GM12878 (cell line): ENCODE data around the gene FN1. TPM values are rescaled to one million over a fixed set of nuclear protein-coding genes. Genes with fewer than 3 reads are reported as not detected.

Source experiments
- ATAC-seq: fragments of 200-7000 bp; cut with Tn5 transposase; 3 replicates; pipeline ENCODE4 v1.9.1; 2020; ENCODE audit warnings: mild to moderate bottlenecking, moderate library complexity
- BruUV-seq: library from RNA; stranded (reverse); fragments of 400-500 nt; replicated peaks from 2 replicates; lab custom pipeline; 2021; lab: Mats Ljungman, UMichigan
- CTCF ChIA-PET: fragments of 300-600 bp; sonication (Branson Sonifier 250); formaldehyde crosslinking; extraction: SDS; loops from one replicate; lab custom pipeline; 2021; ENCODE audit warnings: inconsistent platforms; lab: Yijun Ruan, JAX
- POLR2A ChIA-PET: fragments of 350-600 bp; formaldehyde crosslinking; extraction: SDS; loops from one replicate; lab custom pipeline; 2021; ENCODE audit warnings: inconsistent platforms; lab: Charles Lee
- RAD21 ChIA-PET: fragments of 300-600 bp; sonication (Branson Sonifier 250); formaldehyde crosslinking; loops from one replicate; lab custom pipeline; 2023; ENCODE audit warnings: antibody characterized with exemption; ENCODE audit not compliant: unreplicated experiment; lab: Charles Lee
- SMC1A ChIA-PET: fragments of 300-600 bp; sonication (Branson Sonifier 250); formaldehyde crosslinking; loops from one replicate; lab custom pipeline; 2023; ENCODE audit not compliant: unreplicated experiment, uncharacterized antibody; lab: Charles Lee
- DNase-seq: peaks from one replicate; pipeline ENCODE4 v3.0.0-alpha.2; 2011; ENCODE audit warnings: low read depth, low spot score
- FAIRE-seq: peaks from 3 replicates; lab custom pipeline; 2011; peaks lifted over from hg19 to GRCh38; lab: Jason Lieb, UNC
- H2AFZ ChIP-seq: 2 replicates; pipeline ENCODE4 v1.6.0; 2011; ENCODE audit warnings: low read depth, low read length, control low read depth; ENCODE audit not compliant: control insufficient read depth
- H3K27ac ChIP-seq: 2 replicates; pipeline ENCODE4 v1.5.1; 2011; ENCODE audit warnings: control low read depth; ENCODE audit not compliant: control insufficient read depth, insufficient read depth
- H3K27me3 ChIP-seq, 2 experiments: replicated peaks in 1 of 2; 2 replicates each; pipeline versions ENCODE4 v1.6.0 to v1.6.1; 2011; ENCODE audit warnings: low read length in 1 of 2; ENCODE audit not compliant: control insufficient read depth in 2 of 2, insufficient read depth in 2 of 2
- H3K36me3 ChIP-seq, 2 experiments: 2 replicates each; pipeline ENCODE4 v1.5.1; 2011; ENCODE audit warnings: low read length in 1 of 2; ENCODE audit not compliant: control insufficient read depth in 2 of 2, insufficient read depth in 2 of 2
- H3K4me1 ChIP-seq: 2 replicates; pipeline ENCODE4 v1.6.1; 2011; ENCODE audit warnings: mild to moderate bottlenecking, low read length, moderate library complexity, mixed read lengths; ENCODE audit not compliant: control insufficient read depth, insufficient read depth
- H3K4me2 ChIP-seq: 2 replicates; pipeline ENCODE4 v1.6.0; 2011; ENCODE audit warnings: control low read depth; ENCODE audit not compliant: control insufficient read depth, insufficient read depth
- H3K4me3 ChIP-seq: fragments of 200-600 bp; sonication (generic); 2 replicates; pipeline ENCODE4 v1.5.1; 2016
- H3K79me2 ChIP-seq: 2 replicates; pipeline ENCODE4 v1.6.0; 2011; ENCODE audit warnings: low read length; ENCODE audit not compliant: control insufficient read depth, insufficient read depth
- H3K9ac ChIP-seq: 2 replicates; pipeline ENCODE4 v1.8.0; 2011; ENCODE audit warnings: low read length, control low read depth, mixed read lengths; ENCODE audit not compliant: control insufficient read depth, insufficient read depth
- H3K9me3 ChIP-seq: replicated peaks from 3 replicates; pipeline ENCODE4 v1.5.1; 2011; ENCODE audit warnings: mild to moderate bottlenecking, low read length; ENCODE audit not compliant: control insufficient read depth, insufficient read depth
- H4K20me1 ChIP-seq: 2 replicates; pipeline ENCODE4 v1.6.0; 2011; ENCODE audit not compliant: control insufficient read depth, insufficient read depth
- CBFB ChIP-seq: IDR thresholded peaks from 2 replicates; pipeline ENCODE4 v1.6.1; 2016; ENCODE audit warnings: antibody characterized with exemption, low read depth
- CHD1 ChIP-seq: IDR thresholded peaks from 2 replicates; pipeline ENCODE4 v1.6.1; 2012; ENCODE audit warnings: low read depth, low read length, improper control_type of control experiment
- EGR1 ChIP-seq, 2 experiments: IDR thresholded peaks; 1 replicate in 1 of 2; 2 replicates in 1 of 2; pipeline ENCODE4 v1.6.1; 2011 to 2012; ENCODE audit warnings: low read depth in 2 of 2, low read length in 2 of 2, borderline replicate concordance in 1 of 2, mild to moderate bottlenecking in 1 of 2, moderate library complexity in 1 of 2
- MTA3 ChIP-seq: IDR thresholded peaks from 2 replicates; pipeline ENCODE4 v1.6.1; 2012; ENCODE audit warnings: low read length, inconsistent platforms, borderline replicate concordance
- MXI1 ChIP-seq: fragments of 150-350 bp; IDR thresholded peaks from 2 replicates; pipeline ENCODE4 v1.6.1; 2011; ENCODE audit warnings: low read depth, mild to moderate bottlenecking, inconsistent platforms, low read length, improper control_type of control experiment
- NR2C1 ChIP-seq: fragments of 450-650 bp; IDR thresholded peaks from 2 replicates; pipeline ENCODE4 v1.6.1; 2017; ENCODE audit warnings: antibody characterized with exemption, mild to moderate bottlenecking, moderate library complexity
- PBX3 ChIP-seq: IDR thresholded peaks from 2 replicates; pipeline ENCODE4 v1.6.1; 2011; ENCODE audit warnings: mild to moderate bottlenecking, low read depth, low read length, moderate library complexity; ENCODE audit not compliant: insufficient replicate concordance
- RFX5 ChIP-seq: IDR thresholded peaks from 2 replicates; pipeline ENCODE4 v1.6.1; 2011; ENCODE audit warnings: low read depth, low read length, improper control_type of control experiment
- SMAD5 ChIP-seq: IDR thresholded peaks from 2 replicates; pipeline ENCODE4 v1.6.1; 2016; ENCODE audit warnings: antibody characterized with exemption, low read depth
- STAT1 ChIP-seq: fragments of 450-650 bp; conservative IDR thresholded peaks from 2 replicates; pipeline ENCODE4 v1.6.1; 2014; ENCODE audit warnings: antibody characterized with exemption, mild to moderate bottlenecking
- USF2 ChIP-seq: IDR thresholded peaks from 2 replicates; pipeline ENCODE4 v1.6.1; 2011; ENCODE audit warnings: low read depth, low read length, improper control_type of control experiment, borderline replicate concordance
- ZNF384 ChIP-seq: IDR thresholded peaks from 2 replicates; pipeline ENCODE4 v1.6.1; 2012; ENCODE audit warnings: low read depth, mild to moderate bottlenecking, low read length, improper control_type of control experiment, borderline replicate concordance
- WGBS: methylation state at CpG from one replicate; pipeline ENCODE4 v1.1.6; 2016; ENCODE audit warnings: low lambda C conversion rate; ENCODE audit not compliant: insufficient replicate concordance, insufficient coverage; ENCODE audit errors: missing lambda C conversion rate; 5-methylcytosine and 5-hydroxymethylcytosine counted together
- in situ Hi-C: fragments of 300-500 bp; cut with MboI; formaldehyde crosslinking; loops from 9 replicates; pipeline ENCODE4 v1.14.3; 2018; ENCODE audit warnings: mixed read lengths
- intact Hi-C: fragments of 100-400 bp; cut with micrococcal nuclease; formaldehyde crosslinking; loops from one replicate; pipeline ENCODE4 v1.14.2; 2022; ENCODE audit not compliant: unreplicated experiment
- polyA plus RNA-seq, 11 experiments: library from polyadenylated mRNA; depleted of rRNA in 4 of 11; unstranded in 6 of 11; stranded (reverse) in 5 of 11; fragments of >200 nt; fragmentation: Nextera tagmentation in 4 of 11; fragmentation: Illumina TruSeq in 1 of 11; extraction: Ambion mirVana in 4 of 11; extraction: Trizol in 1 of 11; gene quantifications; 1 replicate in 1 of 11; 2 replicates in 10 of 11; pipeline versions ENCODE4 v1.2.1 to v1.2.3, GENCODE V29; 2011 to 2016; ENCODE audit warnings: inconsistent platforms in 2 of 11, missing spikeins in 2 of 11, low read depth in 1 of 11
- total RNA-seq, 4 experiments: library from RNA; depleted of rRNA in 3 of 4; stranded (reverse); fragments of >200 nt in 3 of 4; fragmentation: Illumina TruSeq in 1 of 4; extraction: Trizol in 1 of 4; gene quantifications; 2 replicates each; pipeline versions ENCODE4 v1.2.1 to v1.2.3, GENCODE V29; 2013 to 2021

Gene FN1
- total and polyA plus RNA-seq, 10 of the 15 experiments (the other 5 are each of a cell fraction or from before 2014, with no cell fraction given): 0.60 to 9.4 (median 1.5) TPM

GRCh38 chr2:215363461-215364156 is 72.3 kb downstream of the FN1 start (continued):
- no peak for TF ChIP-seq PBX3
- no peak for TF ChIP-seq SMAD5

- Histone ChIP-seq H3K27ac (no peak overlapping the region; the same call in 1 of the 2 replicates), H3K4me2 (no peak overlapping the region), H3K27me3 (no peaks in the 10 kb centered on the region), H3K4me1 (0 out of 2 replicates have a peak, but pooled peaks cover 3% of the 10 kb centered on the region), H3K9ac (no peak overlapping the region), H3K36me3 (peaks cover 0 to 7% of the 10 kb centered on the region in 2 experiments; a peak in 3 of 4 replicates), H3K9me3 (no peaks in the 10 kb centered on the region), H3K4me3 (no peak overlapping the region), H4K20me1 (no peaks in the 10 kb centered on the region), H3K79me2 (no peaks in the 10 kb centered on the region), H2AFZ (no peak overlapping the region)
- ChIA-PET RAD21 (no interaction called here), SMC1A (no interaction called here), POLR2A (no interaction called here), CTCF (no interaction called here)
- intact Hi-C loops (no loop called here), in situ Hi-C loops (no loop called here)
- TF ChIP-seq ZNF384: no peak
- no peak for TF ChIP-seq CHD1
- TF ChIP-seq USF2: no peak
- TF ChIP-seq MTA3: no peak
- no peak for TF ChIP-seq RFX5
- TF ChIP-seq MXI1: no peak
- TF ChIP-seq NR2C1: no peak
- no peak for TF ChIP-seq EGR1 (IDR thresholded peaks at IDR 0.05; ENCODE audit: borderline replicate concordance in 1 of 2, low read depth in 2 of 2, low read length in 2 of 2)
- TF ChIP-seq STAT1: no peak
- TF ChIP-seq CBFB: no peak
- 3% methylated on average over 2 of the region's 2 CpGs for WGBS
- BruUV-seq: no TSS peak
- DNase-seq (no peak), FAIRE-seq (no peak), ATAC-seq (peak; percentile 26; the same call in 1 of the 3 replicates)
Measured at GRCh38 chr2:215363039-215363438, 72.8 kb downstream of the FN1 start.
